Ovary (tissue), 9 donors: ENCODE measurements around the gene ADAM10. TPM values are rescaled to one million over a fixed set of nuclear protein-coding genes. Genes with fewer than 3 reads are reported as not detected.
A peak's percentile ranks its signal among the peaks of the same experiment; 100 is the strongest.

Source experiments
- DNase-seq, 5 donors: peaks; one replicate each; pipeline ENCODE4 v3.0.0-alpha.2; 2019 to 2020
- H3K27ac ChIP-seq, 2 donors: fragments of 200-600 bp; one replicate each; pipeline versions ENCODE4 v1.5.1 to v1.8.0; 2019 to 2022
- H3K27me3 ChIP-seq: fragments of 200-600 bp; one replicate; pipeline ENCODE4 v1.8.0; 2022
- H3K36me3 ChIP-seq: fragments of 200-600 bp; sonication (generic); one replicate; pipeline ENCODE4 v1.5.1; 2019
- H3K4me1 ChIP-seq: one replicate; pipeline ENCODE4 v1.8.1; 2013; ENCODE audit warnings: mild to moderate bottlenecking, moderate library complexity; ENCODE audit not compliant: insufficient read depth
- H3K4me3 ChIP-seq: fragments of 200-600 bp; sonication (generic); one replicate; pipeline ENCODE4 v1.5.1; 2017
- H3K9me3 ChIP-seq, 2 donors: fragments of 200-600 bp in 1 of 2; sonication (generic) in 1 of 2; one replicate each; pipeline versions ENCODE4 v1.5.1 to v1.8.1; 2013 to 2019; ENCODE audit warnings: mild to moderate bottlenecking in 1 of 2, moderate library complexity in 1 of 2
- EP300 ChIP-seq: sonication (generic); formaldehyde crosslinking; IDR thresholded peaks from one replicate; pipeline ENCODE4 v1.6.1; 2017; ENCODE audit warnings: antibody characterized with exemption
- POLR2A ChIP-seq: fragments of 450-650 bp; IDR thresholded peaks from one replicate; pipeline ENCODE4 v1.6.1; 2017; ENCODE audit warnings: antibody characterized with exemption, mild to moderate bottlenecking, moderate library complexity
- WGBS, 3 donors: extraction: QIAGEN DNeasy Blood & Tissue Kit in 1 of 3; methylation state at CpG; one replicate each; pipeline versions ENCODE4 v1.1.5 to v1.1.7; 2013 to 2017; 5-methylcytosine and 5-hydroxymethylcytosine counted together
- intact Hi-C, 4 donors: fragments of 100-400 bp; cut with DNase I; formaldehyde crosslinking; loops; one replicate each; pipeline versions ENCODE4 v1.11.0 to v1.15.1; 2022 to 2023
- polyA plus RNA-seq, 2 donors: library from polyadenylated mRNA; stranded (reverse); fragments of 200-250 nt in 1 of 2; fragments of 350-450 nt in 1 of 2; fragmentation: Illumina TruSeq in 1 of 2; extraction: RNeasy Lipid Tissue Mini Kit (QIAGEN cat#74804) in 1 of 2; gene quantifications; one replicate each; pipeline ENCODE4 v1.2.3, GENCODE V29; 2013 to 2014
- total RNA-seq, 7 donors: library from RNA; depleted of rRNA in 2 of 7; stranded (reverse); fragments of >200 nt in 2 of 7; fragmentation: NEBNext Ultra II Directional in 3 of 7; extraction: Animal tissue kit (Norgen Biotek cat#: 25700) in 3 of 7; gene quantifications; one replicate each; pipeline versions ENCODE4 v1.1.0 to v1.2.4, GENCODE V29; 2016 to 2023
- TF ChIP-seq, protein P1 (sequence below), 3 donors: fragments of 450-650 bp in 2 of 3; fragments of 200-600 bp in 1 of 3; IDR thresholded peaks; one replicate each; pipeline versions ENCODE4 v1.5.1 to v1.8.0; 2016 to 2022; ENCODE audit warnings: antibody characterized with exemption in 3 of 3, mild to moderate bottlenecking in 1 of 3
- donor health status: DM: no; HTN: no; CAD: no; lungs with moderate emphysema.
- donor health status: DM: no; HTN: no; CAD: no.
- donor health status: Bipolar disorder and iron deficiency.
- donor health status: DM: yes; HTN: yes; CAD: no.
- donor health status: DM: no; HTN: no; CAD: no.
- donor health status: DM: yes; HTN: yes; CAD: no.

ADAM10 gene
- total and polyA plus RNA-seq, 9 donors: 23.2 to 86.4 (median 63.0) TPM

DNA sequence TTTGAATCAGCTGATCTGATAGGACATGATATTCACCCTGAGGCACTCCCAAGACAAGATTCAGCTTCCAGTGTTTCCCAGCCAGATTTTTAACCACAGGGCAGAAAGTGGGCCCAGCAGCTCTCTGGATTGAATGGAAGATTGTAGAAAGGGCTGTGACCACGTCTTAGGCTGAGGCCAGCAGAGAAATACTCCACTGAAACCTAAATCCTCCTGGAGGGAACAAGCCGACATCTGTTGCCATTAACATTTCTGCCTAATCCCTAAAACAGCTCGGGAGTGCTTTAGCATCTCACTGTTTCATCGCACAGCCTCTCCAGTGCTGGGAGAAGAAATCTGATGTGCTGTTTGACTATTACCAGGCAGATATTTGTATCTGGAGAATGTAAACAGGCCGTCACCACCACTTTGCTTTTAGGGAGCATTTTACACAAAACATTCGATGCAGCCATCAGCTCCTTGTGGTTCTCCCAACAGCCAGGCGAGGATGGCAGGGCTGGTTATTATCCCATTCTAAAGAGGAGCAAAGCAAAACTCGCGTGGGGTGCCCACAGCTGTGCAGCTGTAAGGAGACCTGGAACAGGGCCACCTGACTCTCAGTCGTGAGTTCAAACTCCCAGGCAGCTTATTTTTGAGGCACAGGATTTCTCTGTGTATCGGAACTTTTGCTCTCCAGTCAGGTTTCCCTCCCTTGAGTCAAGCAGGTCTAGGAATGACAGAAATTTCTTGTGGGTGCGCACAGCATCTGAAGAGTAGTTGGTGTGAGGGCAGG is 200.3 kb downstream of the ADAM10 start:
- Histone ChIP-seq H3K36me3 (no peaks in the 10 kb centered on the region), H3K4me3 (no peak overlapping the region), H3K27me3 (no peaks in the 10 kb centered on the region), H3K9me3 (no peaks in the 10 kb centered on the region), H3K4me1 (peaks cover 10% of the 10 kb centered on the region), H3K27ac (no peak overlapping the region)
- intact Hi-C loops: no loop called here
- 57 to 70% (median 57%) methylated on average over 12 of the region's 12 CpGs for WGBS, 3 donors
- DNase-seq: no peak
- TF ChIP-seq, protein P1, sequence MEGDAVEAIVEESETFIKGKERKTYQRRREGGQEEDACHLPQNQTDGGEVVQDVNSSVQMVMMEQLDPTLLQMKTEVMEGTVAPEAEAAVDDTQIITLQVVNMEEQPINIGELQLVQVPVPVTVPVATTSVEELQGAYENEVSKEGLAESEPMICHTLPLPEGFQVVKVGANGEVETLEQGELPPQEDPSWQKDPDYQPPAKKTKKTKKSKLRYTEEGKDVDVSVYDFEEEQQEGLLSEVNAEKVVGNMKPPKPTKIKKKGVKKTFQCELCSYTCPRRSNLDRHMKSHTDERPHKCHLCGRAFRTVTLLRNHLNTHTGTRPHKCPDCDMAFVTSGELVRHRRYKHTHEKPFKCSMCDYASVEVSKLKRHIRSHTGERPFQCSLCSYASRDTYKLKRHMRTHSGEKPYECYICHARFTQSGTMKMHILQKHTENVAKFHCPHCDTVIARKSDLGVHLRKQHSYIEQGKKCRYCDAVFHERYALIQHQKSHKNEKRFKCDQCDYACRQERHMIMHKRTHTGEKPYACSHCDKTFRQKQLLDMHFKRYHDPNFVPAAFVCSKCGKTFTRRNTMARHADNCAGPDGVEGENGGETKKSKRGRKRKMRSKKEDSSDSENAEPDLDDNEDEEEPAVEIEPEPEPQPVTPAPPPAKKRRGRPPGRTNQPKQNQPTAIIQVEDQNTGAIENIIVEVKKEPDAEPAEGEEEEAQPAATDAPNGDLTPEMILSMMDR (IDR thresholded peaks at IDR 0.05): no peak
- TF ChIP-seq POLR2A: no peak
- TF ChIP-seq EP300: no peak

DNA sequence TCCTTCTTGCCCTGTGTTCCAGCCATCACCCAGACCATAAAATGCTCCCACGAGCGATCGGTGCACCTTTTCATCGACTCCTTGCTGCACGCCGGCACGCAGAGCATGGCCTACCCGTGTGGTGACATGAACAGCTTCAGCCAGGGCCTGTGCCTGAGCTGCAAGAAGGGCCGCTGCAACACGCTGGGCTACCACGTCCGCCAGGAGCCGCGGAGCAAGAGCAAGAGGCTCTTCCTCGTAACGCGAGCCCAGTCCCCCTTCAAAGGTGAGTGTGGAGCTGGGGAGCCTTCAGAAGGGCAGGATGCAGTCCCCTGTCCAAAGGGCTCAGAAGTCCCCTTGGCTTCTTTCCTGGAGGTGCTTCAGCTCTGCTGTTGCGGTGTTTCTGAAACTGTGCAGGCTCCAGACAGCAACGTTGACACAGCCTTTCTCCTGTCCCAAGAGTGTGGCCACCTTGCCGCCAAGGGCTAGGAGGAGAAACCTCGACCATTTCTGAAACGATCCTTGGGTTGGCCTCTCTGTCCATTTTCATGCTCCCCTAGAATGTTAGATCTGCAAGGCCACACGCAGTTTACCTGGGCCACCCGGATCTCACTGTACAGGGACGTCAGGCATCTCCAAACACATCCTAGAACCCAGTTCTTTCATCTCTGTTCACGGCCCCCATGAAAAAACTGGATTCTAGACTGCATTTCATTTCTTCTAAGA is 201.0 kb downstream of the ADAM10 start:
- H3K4me1 ChIP-seq: peaks cover 10% of the 10 kb centered on the region
- no peak for DNase-seq
- intact Hi-C loops: no loop called here
- H3K9me3 ChIP-seq: no peaks in the 10 kb centered on the region
- H3K36me3 ChIP-seq: no peaks in the 10 kb centered on the region
- 92 to 97% (median 93%) methylated on average over 25 to 26 of the region's 26 CpGs for WGBS, 3 donors
- H3K27me3 ChIP-seq: no peaks in the 10 kb centered on the region
- TF ChIP-seq EP300: no peak
- TF ChIP-seq, protein P1 (IDR thresholded peaks at IDR 0.05): no peak
- no peak for TF ChIP-seq POLR2A
- H3K4me3 ChIP-seq: no peak overlapping the region
- no peak overlapping the region for H3K27ac ChIP-seq

DNA sequence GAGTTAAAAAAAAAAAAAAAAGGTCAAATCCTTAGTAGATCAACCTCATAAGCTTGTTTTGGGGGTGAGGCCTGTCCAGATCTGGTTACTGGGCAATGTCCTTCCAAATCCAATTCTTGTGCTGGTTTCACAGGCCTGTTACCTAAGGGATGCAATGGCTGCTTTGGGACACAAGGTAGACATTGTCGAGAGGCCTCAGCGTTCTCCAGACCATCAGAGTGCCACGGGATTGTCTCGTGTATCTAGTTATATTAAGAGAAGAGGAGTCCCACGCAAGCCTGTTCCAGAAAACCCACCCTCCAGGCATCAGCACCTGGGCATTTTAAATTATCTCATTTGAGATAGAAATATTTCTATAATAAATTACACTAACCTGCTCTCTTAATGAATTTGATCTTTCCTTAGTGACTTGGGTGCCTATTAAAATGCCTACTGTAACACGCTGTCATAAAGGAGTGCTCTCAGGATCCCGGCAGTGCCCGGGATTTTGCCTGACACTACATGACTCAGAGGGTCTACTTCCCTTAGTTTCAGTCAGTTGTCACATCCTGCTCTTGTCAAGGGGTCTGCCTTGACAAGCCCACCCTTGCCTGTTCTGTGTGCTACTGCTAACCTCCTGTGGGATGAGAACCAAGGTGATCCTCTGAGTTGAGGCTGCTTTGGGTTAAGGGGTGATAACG is 201.7 kb downstream of the ADAM10 start:
- 92 to 99% (median 97%) methylated on average over 9 of the region's 9 CpGs for WGBS, 3 donors
- H3K4me3 ChIP-seq: no peak overlapping the region
- H3K4me1 ChIP-seq: peaks cover 10% of the 10 kb centered on the region
- TF ChIP-seq, protein P1 (IDR thresholded peaks at IDR 0.05): no peak
- no peak for TF ChIP-seq POLR2A
- no peak for TF ChIP-seq EP300
- DNase-seq: no peak
- no peaks in the 10 kb centered on the region for H3K36me3 ChIP-seq
- no peaks in the 10 kb centered on the region for H3K27me3 ChIP-seq
- H3K9me3 ChIP-seq: no peaks in the 10 kb centered on the region
- intact Hi-C loops: no loop called here
- no peak overlapping the region for H3K27ac ChIP-seq

DNA sequence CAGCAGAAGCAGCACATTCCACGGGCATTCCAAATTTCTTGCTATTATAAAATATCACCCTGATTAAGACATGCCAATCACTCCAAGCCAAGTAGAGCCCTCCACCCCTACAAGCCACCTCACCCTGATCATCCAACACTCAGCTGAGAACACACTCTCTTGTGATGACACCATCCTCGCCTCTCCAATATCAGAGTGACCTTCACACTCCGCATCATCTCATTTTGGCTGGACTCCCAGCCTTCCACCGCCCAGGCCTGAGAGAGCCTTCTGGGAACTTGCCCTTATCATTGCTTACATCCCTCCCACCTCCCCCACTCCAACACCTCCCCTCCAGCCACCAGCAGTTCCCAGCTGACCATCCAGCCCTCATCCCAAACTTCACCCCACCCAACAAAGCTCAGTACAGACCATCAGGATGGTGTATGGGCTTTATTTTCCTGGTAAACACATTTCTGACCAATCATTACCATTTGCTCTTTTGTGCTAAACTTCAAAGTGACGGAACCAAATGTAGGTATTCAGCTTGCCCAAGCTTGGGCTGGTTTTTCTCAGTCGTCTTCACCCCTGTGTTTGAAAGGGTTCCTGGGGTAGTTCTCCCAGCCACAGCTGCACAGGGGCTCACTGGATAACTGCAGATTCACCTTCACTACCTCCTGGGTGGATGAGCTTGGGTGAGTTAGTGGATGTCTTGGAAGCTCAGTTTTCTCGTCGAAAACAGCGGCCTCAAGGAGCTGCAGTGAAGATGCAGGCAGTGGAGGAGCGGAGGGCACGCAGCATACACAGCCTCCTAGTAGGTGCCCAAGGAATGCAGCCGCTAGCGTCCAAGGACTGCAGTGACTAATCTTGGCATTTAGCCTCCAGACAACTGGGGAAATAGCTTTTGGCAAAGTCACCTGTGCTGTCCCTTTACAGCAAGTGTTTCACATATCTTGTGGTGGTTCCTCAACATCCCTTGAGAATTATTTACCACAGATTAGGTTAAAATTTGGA is 202.6 kb downstream of the ADAM10 start:
- H3K27ac ChIP-seq: no peak overlapping the region
- H3K4me1 ChIP-seq: peaks cover 3% of the 10 kb centered on the region
- WGBS, 3 donors: 42 to 54% (median 51%) methylated on average over 13 of the region's 13 CpGs

More for the DNA sequence above, 202.6 kb downstream of the ADAM10 start:
- DNase-seq: peak; percentile 64 to 77 (median 70)
- no peak overlapping the region for H3K4me3 ChIP-seq
- H3K36me3 ChIP-seq: no peaks in the 10 kb centered on the region
- no peaks in the 10 kb centered on the region for H3K27me3 ChIP-seq
- TF ChIP-seq, protein P1 (IDR thresholded peaks at IDR 0.05): no peak
- TF ChIP-seq EP300 (no peak), POLR2A (no peak)
- intact Hi-C loops: no loop called here
- H3K9me3 ChIP-seq: no peaks in the 10 kb centered on the region
